ENCODE data around the gene PER3.

The PER3 gene

DNA sequence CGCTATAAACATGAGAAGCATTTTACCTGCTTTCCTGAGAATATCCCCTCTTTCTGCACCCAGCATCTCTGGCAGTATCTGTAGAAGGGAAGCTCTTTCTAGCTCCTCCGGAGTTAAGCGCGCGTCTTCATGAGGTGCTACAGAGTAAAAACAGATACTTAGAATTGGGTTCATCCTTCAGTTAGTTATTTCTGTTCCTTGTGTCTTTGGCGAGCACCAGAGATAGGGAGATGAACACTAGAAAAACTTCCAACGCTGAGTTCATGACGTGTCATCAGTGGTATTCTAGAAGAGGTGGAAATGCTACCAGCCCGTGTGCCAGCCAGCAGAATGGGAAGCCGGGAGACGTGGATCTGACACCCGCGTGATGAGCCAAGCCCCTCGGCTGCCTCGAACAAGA is 66.7 kb downstream of the PER3 start:
- TF ChIP-seq, protein P1, sequence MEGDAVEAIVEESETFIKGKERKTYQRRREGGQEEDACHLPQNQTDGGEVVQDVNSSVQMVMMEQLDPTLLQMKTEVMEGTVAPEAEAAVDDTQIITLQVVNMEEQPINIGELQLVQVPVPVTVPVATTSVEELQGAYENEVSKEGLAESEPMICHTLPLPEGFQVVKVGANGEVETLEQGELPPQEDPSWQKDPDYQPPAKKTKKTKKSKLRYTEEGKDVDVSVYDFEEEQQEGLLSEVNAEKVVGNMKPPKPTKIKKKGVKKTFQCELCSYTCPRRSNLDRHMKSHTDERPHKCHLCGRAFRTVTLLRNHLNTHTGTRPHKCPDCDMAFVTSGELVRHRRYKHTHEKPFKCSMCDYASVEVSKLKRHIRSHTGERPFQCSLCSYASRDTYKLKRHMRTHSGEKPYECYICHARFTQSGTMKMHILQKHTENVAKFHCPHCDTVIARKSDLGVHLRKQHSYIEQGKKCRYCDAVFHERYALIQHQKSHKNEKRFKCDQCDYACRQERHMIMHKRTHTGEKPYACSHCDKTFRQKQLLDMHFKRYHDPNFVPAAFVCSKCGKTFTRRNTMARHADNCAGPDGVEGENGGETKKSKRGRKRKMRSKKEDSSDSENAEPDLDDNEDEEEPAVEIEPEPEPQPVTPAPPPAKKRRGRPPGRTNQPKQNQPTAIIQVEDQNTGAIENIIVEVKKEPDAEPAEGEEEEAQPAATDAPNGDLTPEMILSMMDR (IDR thresholded peaks at IDR 0.05; ENCODE audit: extremely low read depth, missing control alignments): no peak
- DNase-seq (ENCODE audit: low spot score): no peak

DNA sequence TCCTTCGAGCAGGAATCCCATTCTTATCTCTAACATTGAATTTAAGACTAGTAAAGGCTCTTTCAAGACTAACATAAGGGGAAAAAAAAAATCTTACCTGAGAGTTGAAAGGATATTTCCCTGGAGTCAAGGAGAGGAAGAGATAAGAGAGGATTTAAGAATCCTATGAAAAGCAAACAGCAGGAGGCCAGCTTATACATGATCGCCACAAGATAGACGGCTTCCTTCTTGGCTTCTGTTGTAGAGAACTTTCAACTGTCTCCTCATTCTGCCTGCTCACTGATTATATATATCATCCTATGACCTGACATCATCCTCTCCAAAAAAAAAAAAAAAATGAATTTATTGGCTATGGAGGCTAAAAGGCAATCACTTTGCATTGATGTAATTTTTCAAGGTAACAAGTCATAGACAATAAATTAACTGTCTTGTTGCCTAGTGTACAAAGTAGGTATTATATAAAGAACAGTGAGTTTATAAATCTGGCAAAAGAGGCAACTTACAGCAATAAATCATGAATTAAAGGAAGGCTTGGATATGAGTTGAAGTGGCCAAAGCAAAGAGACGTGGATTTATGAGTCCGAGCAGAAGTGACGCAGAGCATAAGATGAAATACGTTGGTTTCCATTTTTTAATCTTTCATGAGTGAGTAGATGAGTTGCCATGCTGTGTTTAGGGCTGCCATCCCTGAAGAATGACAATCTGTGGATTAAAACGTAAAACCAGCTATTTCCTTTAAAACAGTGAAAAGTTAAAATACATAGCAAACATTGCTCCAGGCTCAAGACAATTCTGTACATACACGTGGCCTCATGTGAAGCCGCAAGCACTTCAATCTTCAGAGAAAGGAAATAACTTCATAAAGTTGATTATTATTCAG is 69.0 kb downstream of the PER3 start, which contains the start of gene UTS2:
UTS2 (minus strand) TSS at position 262 of the 880 bp plus-strand sequence; CDS start at position 200, 62 bp downstream.
- TF ChIP-seq, protein P1 (IDR thresholded peaks at IDR 0.05; ENCODE audit: extremely low read depth, missing control alignments): no peak
- no peak for DNase-seq (ENCODE audit: low spot score)

GRCh38 chr1:7853684-7854026 is 69.6 kb downstream of the PER3 start:
- no peak for DNase-seq (ENCODE audit: low spot score)
- TF ChIP-seq, protein P1 (IDR thresholded peaks at IDR 0.05; ENCODE audit: extremely low read depth, missing control alignments): no peak

DNA sequence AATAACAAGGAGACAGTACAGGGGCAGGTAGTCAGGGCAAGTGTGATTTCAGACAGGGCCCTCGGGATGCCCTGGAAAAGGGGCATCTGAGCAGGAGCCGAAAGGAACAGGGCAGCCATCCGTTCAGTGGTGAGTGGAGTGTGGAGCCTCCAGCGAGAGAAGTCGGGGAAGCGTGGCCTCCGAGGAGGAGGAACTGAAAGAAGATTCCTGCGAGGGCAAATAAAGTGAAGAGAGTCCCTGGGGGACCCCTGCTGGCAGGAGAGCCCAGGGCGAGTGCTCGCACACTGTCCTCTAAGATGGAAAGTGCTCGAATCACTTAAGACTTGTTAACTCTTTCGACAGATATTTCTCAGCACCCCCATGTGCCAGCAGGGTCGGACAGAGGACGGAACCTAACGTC is 72.3 kb downstream of the PER3 start:
- DNase-seq (ENCODE audit: low spot score): peak; percentile 47
- TF ChIP-seq, protein P1 (IDR thresholded peaks at IDR 0.05; ENCODE audit: extremely low read depth, missing control alignments): peak; percentile 9

DNA sequence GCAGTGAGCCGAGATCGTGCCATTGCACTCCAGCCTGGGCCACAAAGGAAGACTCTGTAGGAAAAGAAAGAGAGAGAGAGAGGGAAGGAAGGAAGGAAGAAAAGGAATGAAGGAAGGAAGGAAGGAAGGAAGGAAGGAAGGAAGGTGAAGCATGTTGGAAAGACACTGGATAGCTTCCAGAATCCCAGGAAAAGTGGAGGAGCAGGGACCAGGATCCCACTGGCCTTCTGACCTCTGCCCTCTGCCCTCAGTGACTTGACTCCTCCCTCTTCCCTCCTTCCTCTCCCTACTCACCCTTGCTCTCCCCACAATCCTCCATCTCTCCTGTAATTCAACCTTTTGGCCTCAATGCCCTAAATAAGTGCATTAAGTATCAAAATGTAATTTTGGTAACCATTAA is 72.9 kb downstream of the PER3 start:
- DNase-seq (ENCODE audit: low spot score): no peak
- TF ChIP-seq, protein P1 (IDR thresholded peaks at IDR 0.05; ENCODE audit: extremely low read depth, missing control alignments): no peak

GRCh38 chr1:7857985-7858384 is 73.9 kb downstream of the PER3 start:
- DNase-seq (ENCODE audit: low spot score): no peak
- TF ChIP-seq, protein P1 (IDR thresholded peaks at IDR 0.05; ENCODE audit: extremely low read depth, missing control alignments): no peak

- TF ChIP-seq, protein P1 (IDR thresholded peaks at IDR 0.05; ENCODE audit: extremely low read depth, missing control alignments): no peak
- DNase-seq (ENCODE audit: low spot score): no peak
These were observed 75.3 kb downstream of the PER3 start for GRCh38 chr1:7859406-7859805.

Data from GM20000 (cell line).